ENCODE measurements around the gene RABGGTB.
"Not testable (repeated sequence)": the region's sequence is repeated elsewhere in the genome, so short reads cannot be mapped to it uniquely, and the experiment has no call there.

RABGGTB gene

GRCh38 chr1:75785983-75786853 is at the start of gene RABGGTB:
RABGGTB (plus strand) TSS chr1:75786256; CDS start chr1:75786272, 16 bp downstream.
- CTCF ChIA-PET, result interaction anchor here (1.2 kb wide), 1 partner anchor 10 kb away, joined by 4 read pairs; the partner anchor contains the start of gene MSH4
- DNase-seq (ENCODE audit: extremely low spot score), result peak; percentile 91
- no peak for TF ChIP-seq CTCF (IDR thresholded peaks at IDR 0.05; ENCODE audit: control extremely low read depth, extremely low read depth, low read depth, missing control alignments)
- POLR2A ChIA-PET, result interaction anchor here (0.6 to 1.3 kb wide), 5 partner anchors 11 to 1897 kb away, joined by 3 to 5 read pairs (median 3); partner anchors contain the start of gene MSH4

GRCh38 chr1:75742047-75742625 is 43.9 kb upstream of the RABGGTB start:
- DNase-seq (ENCODE audit: extremely low spot score), result no peak
- POLR2A ChIA-PET, result no interaction called here

GRCh38 chr1:75745276-75745675 is 40.8 kb upstream of the RABGGTB start:
- no peak for DNase-seq (ENCODE audit: extremely low spot score)
- ChIA-PET POLR2A (no interaction called here), CTCF (interaction anchor here (1.2 kb wide), 1 partner anchor 10 kb away, joined by 3 read pairs; no protein-coding TSS in a partner anchor)
- TF ChIP-seq CTCF (IDR thresholded peaks at IDR 0.05; ENCODE audit: control extremely low read depth, extremely low read depth, low read depth, missing control alignments), result no peak

More at GRCh38 chr1:75742047-75742625, 43.9 kb upstream of the RABGGTB start:
- no peak for TF ChIP-seq CTCF (IDR thresholded peaks at IDR 0.05; ENCODE audit: control extremely low read depth, extremely low read depth, low read depth, missing control alignments)
- CTCF ChIA-PET, result no interaction called here

DNA sequence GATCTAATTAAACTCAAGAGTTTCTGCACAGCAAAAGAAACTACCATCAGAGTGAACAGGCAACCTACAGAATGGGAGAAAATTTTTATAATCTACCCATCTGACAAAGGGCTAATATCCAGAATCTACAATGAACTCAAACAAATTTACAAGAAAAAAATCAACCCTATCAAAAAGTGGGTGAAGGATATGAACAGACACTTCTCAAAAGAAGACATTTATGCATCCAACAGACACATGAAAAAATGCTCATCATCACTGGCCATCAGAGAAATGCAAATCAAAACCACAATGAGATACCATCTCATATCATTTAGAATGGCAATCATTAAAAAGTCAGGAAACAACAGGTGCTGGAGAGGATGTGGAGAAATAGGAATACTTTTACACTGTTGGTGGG is 28.8 kb upstream of the RABGGTB start:
- DNase-seq (ENCODE audit: extremely low spot score); POLR2A ChIA-PET; CTCF ChIA-PET: not testable (repeated sequence)

GRCh38 chr1:75758543-75758942 is 27.5 kb upstream of the RABGGTB start:
- DNase-seq (ENCODE audit: extremely low spot score); CTCF ChIA-PET; POLR2A ChIA-PET: not testable (repeated sequence)

GRCh38 chr1:75764057-75764655 is 21.9 kb upstream of the RABGGTB start:
- CTCF ChIA-PET, result interaction anchor here (0.9 to 2.4 kb wide), 5 partner anchors 8 to 32 kb away, joined by 3 to 8 read pairs (median 5); no protein-coding TSS in a partner anchor
- DNase-seq (ENCODE audit: extremely low spot score), result no peak
- TF ChIP-seq CTCF (IDR thresholded peaks at IDR 0.05; ENCODE audit: control extremely low read depth, extremely low read depth, low read depth, missing control alignments), result no peak
- POLR2A ChIA-PET, result no interaction called here

DNA sequence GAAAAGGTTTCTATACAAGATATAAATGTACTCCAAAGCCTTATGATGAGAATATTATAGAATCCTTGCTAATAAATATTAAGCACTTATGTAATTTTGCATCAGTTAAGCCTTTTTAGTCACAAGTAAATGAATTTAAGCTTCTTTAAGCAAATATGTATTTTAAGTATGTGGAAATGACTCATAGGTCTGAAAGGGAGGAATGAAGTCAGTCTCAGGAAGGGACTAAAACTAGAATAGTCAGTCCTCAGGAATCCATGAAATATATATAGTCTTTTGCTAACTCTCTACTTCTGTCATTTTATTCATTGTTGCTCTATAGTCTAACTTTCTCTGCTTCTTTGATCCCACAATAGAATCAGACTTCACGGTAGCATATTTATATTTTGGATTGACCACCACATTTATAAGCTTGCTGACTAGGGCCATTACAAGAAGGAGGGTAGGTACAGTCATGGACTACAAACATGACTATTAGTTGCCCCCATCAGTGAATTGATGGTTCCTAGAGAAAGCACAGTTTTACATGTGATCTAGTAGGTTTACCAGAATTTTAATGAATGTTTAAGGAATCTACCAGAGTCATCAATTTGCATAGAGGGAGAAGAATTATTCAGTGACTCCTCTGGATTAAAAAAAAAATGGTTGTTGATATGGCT is 20.2 kb upstream of the RABGGTB start:
- ChIA-PET CTCF (no interaction called here), POLR2A (no interaction called here)
- DNase-seq (ENCODE audit: extremely low spot score), result no peak
- no peak for TF ChIP-seq CTCF (IDR thresholded peaks at IDR 0.05; ENCODE audit: control extremely low read depth, extremely low read depth, low read depth, missing control alignments)
